ENCODE data around the gene ZBTB21. TPM values are rescaled to one million over a fixed set of nuclear protein-coding genes. Genes with fewer than 3 reads are reported as not detected.
"Not testable (repeated sequence)": the region's sequence is repeated elsewhere in the genome, so short reads cannot be mapped to it uniquely, and the experiment has no call there.

The ZBTB21 gene
- total RNA-seq, 1 donor from 2014 or later = 11.8 TPM

GRCh38 chr21:41973427-41973831, 36.7 kb downstream of the ZBTB21 start:
- DNase-seq (ENCODE audit: low spot score in 2 of 2) (no peak), FAIRE-seq (no peak)

GRCh38 chr21:41972511-41973205, 37.5 kb downstream of the ZBTB21 start:
- FAIRE-seq = no peak
- no peak for DNase-seq (ENCODE audit: low spot score in 2 of 2)

GRCh38 chr21:41971891-41972290, 38.3 kb downstream of the ZBTB21 start:
- FAIRE-seq (no peak), DNase-seq (ENCODE audit: low spot score in 2 of 2) (no peak)

DNA sequence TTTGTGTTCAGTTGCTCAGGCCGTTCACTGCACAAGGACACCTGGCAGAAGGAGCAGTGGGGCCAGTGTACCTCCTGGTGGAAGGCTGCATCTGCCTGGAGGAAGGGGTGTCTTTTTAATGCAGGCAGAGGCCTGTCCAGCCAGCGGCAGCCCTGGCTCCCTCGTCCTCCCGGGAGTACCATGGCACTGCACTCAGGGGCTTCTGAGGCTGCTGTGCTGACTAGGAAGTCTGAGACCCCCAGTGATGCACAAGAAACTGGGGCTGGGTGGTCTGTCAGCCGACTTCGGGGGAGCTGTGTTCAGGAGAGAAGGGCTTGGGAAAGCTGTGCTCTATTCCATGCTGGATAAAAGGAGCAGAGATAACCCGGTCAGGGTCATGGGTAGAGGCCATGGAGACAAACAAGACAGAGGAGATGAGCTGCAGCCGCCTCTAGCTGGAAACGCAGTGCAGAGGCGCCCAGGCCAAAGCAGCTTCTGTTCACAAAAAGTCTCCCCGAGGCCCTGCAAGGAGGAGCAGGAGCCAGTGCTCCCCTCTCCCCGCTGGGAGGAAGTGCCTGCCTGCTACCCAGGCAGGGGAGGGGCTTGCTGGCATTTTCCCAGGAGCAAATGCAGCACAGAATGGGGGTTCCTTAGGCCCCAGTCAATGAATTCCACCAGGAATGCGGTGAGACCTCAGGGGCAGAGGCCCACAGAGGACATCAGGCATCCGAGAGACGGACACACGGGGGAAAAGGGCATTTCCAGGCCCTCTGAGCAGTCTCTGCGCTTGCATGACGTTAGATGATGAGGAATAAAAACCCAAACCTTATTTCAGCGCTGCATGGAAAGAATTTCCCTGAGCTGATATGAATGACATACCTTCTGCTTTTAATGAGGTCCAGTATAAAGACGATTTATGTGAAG, 39.2 kb downstream of the ZBTB21 start:
- DNase-seq (ENCODE audit: low spot score in 2 of 2) (no peak), FAIRE-seq (no peak)

- no peak for FAIRE-seq
- no peak for DNase-seq (ENCODE audit: low spot score in 2 of 2)
Measured at GRCh38 chr21:41970106-41970391, 40.1 kb downstream of the ZBTB21 start.

GRCh38 chr21:41967708-41968107, 42.5 kb downstream of the ZBTB21 start:
- DNase-seq (ENCODE audit: low spot score in 2 of 2) (no peak), FAIRE-seq (no peak)

- no peak for FAIRE-seq
- no peak for DNase-seq (ENCODE audit: low spot score in 2 of 2)
Measured at GRCh38 chr21:41966872-41967621, 43.1 kb downstream of the ZBTB21 start.

DNA sequence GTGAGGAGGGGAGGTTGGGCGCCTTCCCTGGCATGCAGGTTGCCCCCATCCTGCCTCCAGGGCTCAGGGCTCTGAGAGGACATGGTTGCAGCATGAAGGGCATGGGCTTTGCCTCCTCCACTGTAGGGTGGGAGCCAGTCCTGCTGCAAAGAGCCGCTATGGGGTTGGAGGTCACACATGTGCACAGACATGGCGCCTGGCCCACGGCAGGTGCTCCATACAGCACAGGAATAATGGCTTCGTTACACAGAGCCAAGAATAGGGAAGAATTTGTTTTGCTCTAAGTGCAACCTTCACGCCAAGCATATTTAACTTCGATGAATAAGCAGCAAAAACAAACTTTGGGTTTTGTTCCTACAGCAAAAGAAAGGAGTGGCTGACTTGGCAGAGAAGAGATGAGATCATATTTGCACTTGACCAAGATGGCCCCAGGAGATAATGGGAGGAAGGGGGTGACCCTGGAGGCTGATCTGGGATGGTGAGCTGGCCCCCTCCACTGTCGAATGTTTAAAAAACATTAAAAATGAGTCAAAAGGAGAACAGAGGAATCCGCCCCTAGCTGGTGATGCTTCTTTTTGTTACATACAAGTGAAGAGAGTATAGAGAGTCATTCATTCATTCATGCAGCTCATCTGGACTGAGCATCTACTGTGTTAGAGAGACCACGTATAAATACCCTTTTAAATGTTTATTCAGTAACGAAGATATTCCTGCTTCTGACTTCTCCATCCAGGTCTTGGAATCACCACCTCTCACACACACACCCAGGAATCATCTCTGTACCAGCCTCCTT, 43.9 kb downstream of the ZBTB21 start:
- FAIRE-seq (no peak), DNase-seq (ENCODE audit: low spot score in 2 of 2) (no peak)

GRCh38 chr21:41965461-41966013, 44.6 kb downstream of the ZBTB21 start:
- no peak for DNase-seq (ENCODE audit: low spot score in 2 of 2)
- FAIRE-seq = no peak

DNA sequence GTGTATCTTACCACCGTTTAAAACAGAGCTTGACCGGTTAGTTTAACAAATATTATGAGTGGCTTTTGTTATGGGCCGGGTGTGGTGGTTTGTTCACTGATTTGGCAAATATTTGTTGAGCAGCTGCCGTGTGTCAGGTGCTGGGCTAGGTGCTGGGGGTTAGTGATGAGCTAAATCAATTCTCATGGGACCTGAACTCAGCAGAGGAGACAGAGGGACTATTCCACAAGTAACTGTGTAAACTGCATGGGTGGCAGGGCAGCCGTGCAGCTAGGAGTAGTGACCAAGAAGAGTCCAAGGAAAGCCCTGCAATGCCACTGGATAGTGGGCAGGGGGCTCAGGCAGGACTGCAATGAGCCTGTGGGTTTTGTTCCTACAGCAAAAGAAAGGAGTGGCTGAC, 45.1 kb downstream of the ZBTB21 start:
- FAIRE-seq = no peak
- no peak for DNase-seq (ENCODE audit: low spot score in 2 of 2)

GRCh38 chr21:41964171-41964570, 46.0 kb downstream of the ZBTB21 start:
- FAIRE-seq = no peak
- no peak for DNase-seq (ENCODE audit: low spot score in 2 of 2)

GRCh38 chr21:41962425-41962966, 47.7 kb downstream of the ZBTB21 start:
- FAIRE-seq (no peak), DNase-seq (ENCODE audit: low spot score in 2 of 2) (no peak)

DNA sequence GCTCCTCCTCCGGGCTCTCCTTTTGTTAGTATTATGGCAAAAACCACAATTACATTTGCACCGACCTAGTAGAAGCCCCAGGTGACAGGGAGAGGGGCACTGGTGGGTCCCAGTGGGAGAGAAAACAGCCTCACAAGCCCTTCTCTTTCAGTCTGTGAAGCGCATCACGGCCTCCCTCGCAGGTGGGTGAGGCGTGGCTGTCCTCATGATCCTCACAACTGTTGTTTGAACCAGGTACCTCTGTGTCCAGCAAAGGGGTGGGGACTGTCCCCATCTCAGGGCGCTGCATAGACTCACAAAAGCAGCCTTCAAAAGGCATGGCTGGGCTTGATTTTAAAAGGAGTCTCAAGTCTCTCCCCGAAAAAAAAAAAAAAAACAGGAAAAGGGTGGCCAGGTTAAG, 48.4 kb downstream of the ZBTB21 start:
- DNase-seq (ENCODE audit: low spot score in 2 of 2) = no peak
- no peak for FAIRE-seq

DNA sequence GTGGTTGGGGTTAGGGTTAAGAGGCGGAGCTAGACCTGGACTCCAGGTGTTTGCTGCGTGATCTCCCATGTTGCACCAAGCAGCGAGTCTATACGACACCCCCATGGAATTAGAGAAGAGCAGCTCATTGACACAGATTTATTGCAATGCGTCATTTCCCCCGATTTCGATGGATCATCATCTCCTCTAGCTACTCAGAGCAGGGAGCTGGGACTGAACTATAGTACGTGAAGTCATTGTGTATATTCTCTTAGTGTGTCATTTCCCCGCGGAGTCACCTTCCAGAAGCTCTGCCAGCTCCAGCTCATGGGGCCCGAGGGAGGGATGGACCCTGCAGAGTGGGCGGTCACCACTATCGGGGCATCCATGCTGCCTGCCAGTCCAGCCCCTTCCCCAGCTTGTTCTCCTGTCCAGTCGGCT, 48.9 kb downstream of the ZBTB21 start:
- DNase-seq (ENCODE audit: low spot score in 2 of 2) (no peak), FAIRE-seq (no peak)

GRCh38 chr21:41960386-41960785, 49.8 kb downstream of the ZBTB21 start:
- FAIRE-seq (no peak), DNase-seq (ENCODE audit: low spot score in 2 of 2) (no peak)

DNA sequence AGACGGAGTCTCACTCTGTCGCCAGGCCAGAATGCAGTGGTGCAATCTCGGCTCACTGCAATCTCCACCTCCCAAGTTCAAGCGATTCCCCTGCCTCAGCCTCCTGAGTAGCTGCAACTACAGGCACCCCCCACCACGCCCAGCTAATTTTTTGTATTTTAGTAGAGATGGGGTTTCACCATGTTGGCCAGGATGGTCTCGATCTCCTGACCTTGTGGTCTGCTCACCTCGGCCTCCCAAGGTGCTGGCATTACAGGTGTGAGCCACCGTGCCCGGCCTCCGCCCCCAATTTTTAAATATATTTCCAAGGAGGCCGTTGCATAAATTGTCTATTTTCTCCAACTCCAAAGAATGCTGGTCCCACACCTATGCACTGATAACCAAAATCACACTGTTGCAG, 50.5 kb downstream of the ZBTB21 start:
- not testable (repeated sequence) for DNase-seq (ENCODE audit: low spot score in 2 of 2); FAIRE-seq

DNA sequence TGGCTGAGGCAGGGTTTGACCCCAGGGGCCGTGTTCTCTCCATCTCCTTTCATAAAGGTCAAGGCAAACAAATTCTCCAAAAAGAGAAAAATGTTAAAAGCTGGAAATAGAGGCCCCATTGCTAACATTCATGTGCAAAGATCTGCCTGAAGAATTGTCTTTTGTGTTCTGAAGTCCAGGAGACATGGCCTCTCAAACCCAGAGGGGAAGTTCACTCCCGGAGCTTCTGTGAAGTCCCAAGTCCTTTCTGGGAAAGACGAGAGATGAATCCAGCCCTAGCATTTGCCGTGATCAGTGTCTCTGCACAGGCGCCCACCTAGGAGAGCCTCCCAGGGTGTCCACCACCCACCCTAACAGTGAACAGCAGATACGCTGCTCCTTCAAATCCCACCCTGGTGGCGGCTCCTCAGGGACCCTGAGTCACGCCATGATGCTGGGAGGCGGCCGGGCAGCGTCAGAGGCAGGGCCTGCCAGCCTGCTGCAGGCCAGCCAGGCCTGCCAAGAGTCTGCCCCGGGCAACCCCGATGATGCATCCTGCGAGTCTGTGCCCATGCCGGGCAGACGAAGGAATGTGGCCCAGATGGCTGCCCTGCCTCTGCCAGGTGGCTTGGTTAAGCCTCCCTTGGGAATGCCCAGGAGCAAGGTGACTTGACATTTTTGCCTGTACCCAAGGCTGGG, 51.1 kb downstream of the ZBTB21 start:
- FAIRE-seq (no peak), DNase-seq (ENCODE audit: low spot score in 2 of 2) (no peak)

DNA sequence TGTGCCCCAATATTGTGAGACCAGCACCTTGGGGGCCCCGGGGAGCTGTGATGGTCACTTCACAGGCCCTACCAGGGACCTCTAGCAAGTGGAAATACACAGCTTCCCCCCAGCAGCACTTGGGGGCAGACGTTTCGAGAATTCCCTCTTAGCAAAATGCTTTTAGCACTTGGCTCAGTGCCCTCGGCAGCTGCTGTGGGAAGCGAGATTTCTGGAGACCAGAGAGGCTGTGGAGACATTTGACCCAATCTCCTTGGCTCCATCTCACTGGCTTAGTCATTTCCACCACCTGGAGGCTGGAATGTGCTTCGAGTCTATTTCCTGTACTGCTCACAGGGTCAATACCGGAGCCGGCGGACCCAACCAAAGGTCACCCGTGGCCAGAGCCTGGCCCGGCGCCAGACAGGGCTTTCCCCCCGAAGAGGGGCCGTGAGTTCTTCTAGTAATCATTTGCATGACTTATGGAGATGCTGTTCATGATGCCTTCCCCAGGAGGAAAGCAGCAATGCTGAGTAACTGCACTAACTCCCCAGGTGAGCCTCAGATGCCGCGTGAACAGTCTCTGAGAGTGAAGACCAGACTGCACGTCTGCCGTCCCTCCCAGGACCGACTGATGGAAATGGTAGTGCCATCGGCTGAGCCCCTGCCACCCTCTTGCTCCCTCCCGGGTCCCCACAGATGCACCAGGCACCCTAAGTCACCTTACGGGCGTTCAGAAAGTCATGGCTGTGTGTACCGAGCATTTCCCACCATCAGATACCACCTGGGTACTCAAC, 52.0 kb downstream of the ZBTB21 start:
- DNase-seq (ENCODE audit: low spot score in 2 of 2) = peak; percentile 54 to 78
- FAIRE-seq = no peak
